HL-60/S4 (cell line): Measurements from ENCODE around the gene SERPINB8.

Source experiments
- in situ Hi-C: fragments of 300-500 bp; cut with MboI; formaldehyde crosslinking; loops from 2 replicates; pipeline ENCODE4 v1.14.3; 2022; ENCODE audit warnings: low sequenced_read_pairs

The SERPINB8 gene

DNA sequence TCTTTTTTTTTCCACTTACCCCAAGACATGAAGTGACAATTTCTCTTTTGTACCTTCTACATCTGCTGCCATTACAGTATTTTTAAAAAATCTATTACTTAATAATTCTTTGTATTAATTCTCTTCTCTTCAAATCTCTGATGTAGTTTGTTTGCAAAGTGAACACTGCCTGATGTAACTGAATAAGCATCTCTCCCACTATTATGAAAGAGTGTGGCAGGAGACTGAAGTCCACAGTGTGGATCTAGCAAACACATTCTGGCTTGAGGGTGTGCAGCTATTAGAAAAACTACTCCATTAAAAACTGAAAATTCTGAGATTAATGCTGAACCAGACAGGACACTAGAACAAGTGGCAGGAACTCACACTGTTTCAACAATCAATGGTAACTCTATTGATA is 5.0 kb upstream of the SERPINB8 start:
- in situ Hi-C loops, result no loop called here

DNA sequence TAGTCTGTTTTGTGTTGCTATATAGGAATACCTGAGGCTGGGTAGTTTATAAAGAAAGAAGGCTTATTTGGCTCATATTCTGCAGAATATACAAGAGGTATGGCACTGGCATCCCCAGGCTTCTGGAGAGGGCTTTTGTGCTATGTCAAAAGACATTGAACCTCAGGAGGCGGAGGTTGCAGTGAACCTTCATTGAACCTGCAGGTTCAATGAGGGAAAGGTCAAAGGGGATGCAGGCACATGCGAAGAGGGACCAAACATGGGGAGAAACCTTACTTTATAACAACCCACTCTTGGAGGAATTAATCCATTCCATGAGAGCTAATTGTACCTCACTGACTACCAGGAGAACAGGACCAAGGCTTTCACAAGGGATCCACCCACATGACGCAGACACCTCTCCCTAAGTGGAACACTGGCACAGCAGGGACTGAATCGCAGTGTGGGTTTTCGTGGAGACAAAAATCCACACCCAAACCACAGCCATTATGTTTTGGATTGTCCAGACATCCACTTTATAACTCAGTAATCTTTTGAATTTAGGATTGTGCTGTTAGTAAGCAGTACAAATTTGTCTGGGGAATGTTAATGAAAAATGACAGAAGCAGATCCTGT is 4.1 kb upstream of the SERPINB8 start:
- in situ Hi-C loops, result no loop called here

DNA sequence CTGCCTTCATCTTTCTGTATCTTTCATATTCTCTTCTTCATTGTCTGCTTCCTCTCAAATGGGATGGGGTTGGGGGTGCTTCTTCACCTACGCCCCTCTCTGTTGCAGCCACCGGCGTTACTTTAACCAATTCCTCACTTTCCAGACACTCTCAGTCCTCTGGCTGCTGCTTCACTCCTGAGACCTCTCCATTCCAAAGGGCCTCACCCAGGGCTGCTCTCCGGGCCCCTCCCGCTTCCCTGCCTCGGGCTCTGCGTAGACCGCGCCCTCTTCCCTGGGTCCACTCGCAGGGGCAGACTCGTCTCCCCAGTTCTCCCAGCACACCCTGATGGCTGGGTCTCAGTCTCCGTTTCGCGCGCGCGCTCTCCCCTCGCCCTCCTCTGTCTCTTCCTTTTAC is 926 bp downstream of the SERPINB8 start:
- in situ Hi-C loops, result no loop called here

DNA sequence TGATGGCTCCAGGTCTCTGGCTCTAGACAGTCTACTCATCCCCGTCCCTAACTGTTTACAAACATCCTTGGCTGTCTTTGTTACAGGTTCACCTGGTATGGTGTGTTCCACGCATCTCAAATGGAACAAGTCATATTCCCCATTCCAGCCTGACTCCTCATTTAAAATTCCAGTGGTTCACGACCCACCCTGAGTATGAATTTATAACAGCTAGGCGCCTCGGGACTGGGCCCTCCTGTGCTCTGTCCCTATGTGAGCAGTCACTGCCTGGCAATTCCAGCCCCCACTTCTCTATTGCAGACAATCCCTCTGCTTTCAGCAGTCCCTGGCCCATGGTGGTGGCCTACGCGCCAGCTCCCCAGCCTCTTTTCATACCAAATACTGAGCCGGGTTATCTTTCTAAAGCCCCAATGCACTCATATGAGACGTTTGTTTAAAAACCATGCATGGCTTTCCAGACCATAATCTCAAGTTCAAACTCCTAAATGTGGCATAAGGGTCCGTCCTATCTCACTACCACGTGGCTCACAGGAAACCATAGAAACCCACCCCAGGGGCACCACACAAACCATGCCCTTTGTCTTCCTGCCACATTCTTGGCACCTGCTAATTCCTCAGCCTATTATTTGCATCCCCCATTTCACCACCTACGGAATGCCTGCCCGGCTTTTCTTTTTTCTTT is 1.6 kb downstream of the SERPINB8 start:
- in situ Hi-C loops, result no loop called here

DNA sequence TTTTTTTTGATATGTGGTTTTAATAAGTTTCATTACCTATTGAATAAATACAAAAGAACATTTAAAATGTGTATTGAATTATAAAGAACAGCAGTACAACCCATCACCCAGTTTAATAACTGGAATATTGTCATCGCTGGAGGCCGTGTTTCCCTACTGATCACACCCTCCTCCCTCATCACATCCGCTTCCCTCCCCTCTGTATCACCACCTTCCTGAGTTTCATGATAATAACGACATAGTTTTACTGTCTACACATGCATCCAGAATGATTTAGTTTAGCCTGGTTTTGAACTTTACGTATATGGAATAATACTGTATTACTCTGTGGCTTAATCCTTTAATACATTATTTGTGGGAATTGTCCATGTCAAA is 2.1 kb downstream of the SERPINB8 start:
- in situ Hi-C loops, result no loop called here

DNA sequence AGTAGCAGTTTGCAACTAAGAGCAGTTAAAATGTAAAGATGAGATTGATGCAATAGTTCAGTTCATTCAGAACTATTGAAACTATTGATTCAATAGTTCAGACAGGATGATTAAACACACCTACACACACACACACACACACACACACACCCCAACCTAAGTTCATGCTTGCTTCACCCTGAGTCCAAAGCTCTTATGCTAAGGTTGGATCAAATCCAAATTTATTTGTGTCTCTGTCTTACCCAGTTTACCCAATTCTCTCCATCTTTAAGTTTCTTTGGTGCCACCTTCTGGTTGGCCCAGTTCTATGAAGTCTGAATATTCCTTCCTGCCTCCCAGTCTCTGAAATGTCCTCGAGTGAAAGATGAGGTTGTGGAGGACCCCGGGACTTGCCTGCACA is 5.1 kb downstream of the SERPINB8 start:
- in situ Hi-C loops, result loop anchor here (25.0 kb wide), 2 partner anchors 88 to 463 kb away; partner anchors contain the start of gene SERPINB2

DNA sequence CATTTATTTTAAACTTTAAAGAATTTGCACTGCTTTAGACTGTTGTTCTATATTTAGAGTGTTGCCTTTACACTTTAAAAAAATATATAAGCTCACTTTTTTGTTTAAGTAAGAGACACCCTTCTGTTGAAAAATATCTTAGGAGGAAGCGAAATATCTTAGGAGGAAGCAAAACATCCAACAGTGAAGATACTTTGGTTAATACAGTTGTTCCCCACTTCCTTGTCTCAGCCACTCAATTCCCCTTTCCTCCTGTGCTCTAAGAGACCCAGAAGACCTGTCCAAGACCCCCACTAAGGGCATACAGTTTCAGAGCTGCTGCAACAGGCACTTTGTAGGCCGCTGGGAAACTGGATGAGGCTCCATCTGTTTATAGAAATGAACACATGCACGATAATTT is 5.7 kb downstream of the SERPINB8 start:
- in situ Hi-C loops, result loop anchor here (25.0 kb wide), 2 partner anchors 88 to 463 kb away; partner anchors contain the start of gene SERPINB2

DNA sequence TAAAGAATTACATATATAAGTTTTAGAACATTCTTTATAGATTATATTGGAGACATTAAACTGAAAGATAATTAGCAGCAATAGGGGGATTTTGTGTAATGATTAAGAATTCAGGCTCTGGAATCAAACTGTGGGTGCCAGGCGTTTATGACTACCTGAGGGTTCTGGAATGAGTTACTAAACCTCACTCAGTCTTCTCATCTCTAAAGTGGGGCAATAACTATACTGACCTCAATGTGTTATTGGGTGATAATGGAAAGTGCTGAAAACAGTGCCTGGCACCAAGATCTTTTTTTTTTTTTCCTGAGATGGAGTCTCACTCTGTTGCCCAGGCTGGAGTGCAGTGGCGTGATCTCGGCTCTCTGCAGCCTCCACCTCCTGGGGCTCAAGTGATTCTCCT is 7.2 kb downstream of the SERPINB8 start:
- in situ Hi-C loops, result loop anchor here (25.0 kb wide), 2 partner anchors 90 to 465 kb away; partner anchors contain the start of gene SERPINB2

DNA sequence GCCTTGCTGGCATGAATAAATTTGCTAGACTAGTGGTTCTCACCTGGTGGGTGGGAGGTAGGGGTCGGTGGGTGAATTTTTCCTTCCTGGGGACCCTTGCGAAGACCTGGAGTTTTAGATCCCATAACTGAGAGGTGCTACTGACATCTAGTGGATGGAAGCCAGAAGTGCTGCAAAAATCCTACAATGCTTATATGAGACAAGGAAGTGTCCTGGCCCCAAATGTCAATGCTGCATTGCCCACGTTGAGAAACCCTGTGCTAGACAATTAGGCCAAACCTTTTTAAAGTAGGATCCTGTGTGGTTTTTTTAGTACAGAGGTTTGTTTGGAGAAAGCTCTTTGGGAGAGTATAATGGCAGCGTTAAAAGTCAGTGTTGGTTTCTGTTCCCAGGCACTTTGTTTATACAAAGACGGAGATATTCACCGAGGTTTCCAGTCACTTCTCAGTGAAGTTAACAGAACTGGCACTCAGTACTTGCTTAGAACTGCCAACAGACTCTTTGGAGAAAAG is 9.6 kb downstream of the SERPINB8 start:
- in situ Hi-C loops, result loop anchor here (25.0 kb wide), 2 partner anchors 92 to 467 kb away; partner anchors contain the start of gene SERPINB2

DNA sequence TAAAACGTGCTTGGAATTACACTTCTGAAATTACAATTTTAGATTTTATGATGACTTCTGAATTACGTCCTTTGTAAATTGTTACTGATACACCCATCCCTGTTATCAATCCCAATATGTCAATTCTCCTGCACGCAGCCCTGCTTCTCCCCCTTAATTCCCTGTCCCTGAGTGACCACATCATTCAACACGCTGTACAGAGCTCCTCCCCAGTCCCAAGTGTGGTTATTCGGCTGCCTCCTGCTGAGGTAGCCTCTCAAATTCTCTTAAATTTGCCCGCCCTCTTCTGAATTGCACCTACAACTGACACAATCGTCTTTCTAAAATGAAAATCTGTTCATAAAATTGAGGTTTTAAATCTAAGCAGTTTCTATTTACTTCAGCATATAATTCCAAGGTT is 10.1 kb downstream of the SERPINB8 start:
- in situ Hi-C loops, result loop anchor here (25.0 kb wide), 2 partner anchors 93 to 468 kb away; partner anchors contain the start of gene SERPINB2

DNA sequence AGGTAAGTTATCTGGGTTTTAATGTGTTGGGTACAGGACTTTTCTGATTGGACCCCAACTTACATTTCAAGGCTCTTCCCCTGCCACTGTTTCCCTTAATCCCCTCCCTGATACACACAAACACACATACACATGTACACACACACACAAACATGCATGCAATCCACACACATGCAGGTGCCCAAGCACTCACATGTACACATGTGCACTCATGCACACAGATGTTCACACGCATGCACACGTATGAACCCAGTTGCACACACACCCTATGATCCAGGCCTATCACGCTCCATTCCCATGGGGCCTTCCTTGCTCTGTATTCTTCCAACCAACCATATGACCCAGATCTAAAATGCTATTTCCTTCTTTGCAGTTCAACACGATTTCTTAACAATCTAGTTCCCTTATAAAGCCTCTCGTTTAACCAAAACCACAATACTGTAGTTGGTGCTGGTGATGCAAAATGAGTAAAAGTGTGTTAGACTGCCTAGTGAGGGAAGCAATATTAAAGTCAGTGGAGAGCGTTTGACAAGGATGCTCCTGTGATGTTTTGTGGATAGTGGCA is 11.1 kb downstream of the SERPINB8 start:
- in situ Hi-C loops, result loop anchor here (25.0 kb wide), 2 partner anchors 94 to 469 kb away; partner anchors contain the start of gene SERPINB2

DNA sequence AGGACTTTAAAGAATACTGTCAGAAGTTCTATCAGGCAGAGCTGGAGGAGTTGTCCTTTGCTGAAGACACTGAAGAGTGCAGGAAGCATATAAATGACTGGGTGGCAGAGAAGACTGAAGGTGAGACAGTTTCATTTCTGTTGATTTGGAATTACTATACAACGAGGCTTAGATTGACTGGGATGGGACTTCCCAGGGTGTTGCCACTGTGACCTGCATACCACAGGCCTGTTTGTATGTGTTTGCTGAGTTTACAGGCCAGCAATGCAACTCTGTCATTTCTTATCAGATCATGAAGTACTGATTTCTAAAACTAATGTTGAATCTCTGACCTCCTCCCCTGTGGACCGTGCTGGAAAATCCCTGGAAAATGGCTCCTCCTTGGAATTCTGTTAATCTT is 11.8 kb downstream of the SERPINB8 start:
- in situ Hi-C loops, result loop anchor here (25.0 kb wide), 2 partner anchors 94 to 469 kb away; partner anchors contain the start of gene SERPINB2

DNA sequence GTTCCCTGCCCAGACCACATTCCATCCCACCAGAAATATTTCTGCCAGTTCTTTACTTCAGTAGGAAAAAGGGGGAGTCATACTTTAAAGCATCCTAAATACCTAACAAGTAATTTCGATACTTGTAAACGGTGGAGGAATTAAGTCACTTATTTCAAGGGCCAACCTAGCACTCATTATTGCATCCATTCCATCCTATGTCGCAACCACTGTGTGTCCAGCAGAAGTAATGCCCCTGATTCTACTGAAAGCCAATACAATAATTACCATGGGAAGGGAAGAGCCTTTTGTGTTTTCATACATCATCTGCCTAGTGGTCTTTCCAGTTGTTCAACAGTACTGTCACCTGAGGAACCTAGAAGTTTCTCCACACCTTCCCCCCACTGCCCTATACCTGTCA is 12.5 kb downstream of the SERPINB8 start:
- in situ Hi-C loops, result loop anchor here (25.0 kb wide), 2 partner anchors 95 to 470 kb away; partner anchors contain the start of gene SERPINB2

DNA sequence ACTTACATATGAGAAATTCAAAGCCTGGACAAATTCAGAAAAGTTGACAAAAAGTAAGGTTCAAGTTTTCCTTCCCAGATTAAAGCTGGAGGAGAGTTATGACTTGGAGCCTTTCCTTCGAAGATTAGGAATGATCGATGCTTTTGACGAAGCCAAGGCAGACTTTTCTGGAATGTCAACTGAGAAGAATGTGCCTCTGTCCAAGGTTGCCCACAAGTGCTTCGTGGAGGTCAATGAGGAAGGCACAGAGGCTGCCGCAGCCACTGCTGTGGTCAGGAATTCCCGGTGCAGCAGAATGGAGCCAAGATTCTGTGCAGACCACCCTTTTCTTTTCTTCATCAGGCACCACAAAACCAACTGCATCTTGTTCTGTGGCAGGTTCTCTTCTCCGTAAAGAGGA is 17.0 kb downstream of the SERPINB8 start:
- in situ Hi-C loops, result loop anchor here (25.0 kb wide), 2 partner anchors 100 to 475 kb away; partner anchors contain the start of gene SERPINB2

DNA sequence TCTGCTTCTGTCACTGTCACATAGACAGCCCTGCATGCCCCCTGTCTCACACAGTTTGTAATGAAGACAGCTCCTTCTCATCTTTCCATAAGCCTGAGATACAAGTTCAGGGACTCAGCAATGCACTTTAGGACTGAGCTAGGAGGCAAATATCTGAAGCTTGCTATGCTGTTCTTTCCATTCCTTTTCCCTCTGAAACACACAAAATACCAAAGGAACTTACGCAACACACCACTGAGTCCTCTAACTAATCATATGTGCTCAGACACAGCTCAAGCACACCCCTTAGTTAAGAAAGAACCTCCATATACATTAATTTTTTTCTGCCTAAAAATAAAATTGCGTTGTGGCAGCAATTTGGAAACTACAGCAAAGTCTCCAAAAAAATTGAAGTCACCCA is 17.9 kb downstream of the SERPINB8 start:
- in situ Hi-C loops, result loop anchor here (25.0 kb wide), 2 partner anchors 100 to 475 kb away; partner anchors contain the start of gene SERPINB2

DNA sequence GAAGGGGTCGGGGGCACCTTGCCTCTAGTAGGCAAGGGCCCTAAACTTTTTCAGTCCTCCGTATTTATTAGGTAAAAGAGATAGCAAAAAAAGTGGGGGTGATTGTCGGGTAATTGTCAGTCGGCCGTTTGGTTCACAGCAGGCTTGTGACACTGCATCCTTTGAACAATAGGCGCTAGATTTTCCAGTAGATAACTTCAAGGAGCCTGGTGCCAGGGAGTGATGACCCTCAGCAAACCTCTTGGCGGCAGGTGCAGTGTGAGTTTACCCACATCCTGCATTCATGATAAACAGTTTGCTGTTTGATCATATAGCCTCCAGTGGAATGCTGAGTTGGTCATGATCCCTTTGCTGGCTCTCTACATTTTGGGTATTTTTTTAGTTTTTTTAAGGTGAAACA is 22.9 kb downstream of the SERPINB8 start:
- in situ Hi-C loops, result loop anchor here (25.0 kb wide), 2 partner anchors 105 to 480 kb away; partner anchors contain the start of gene SERPINB2

DNA sequence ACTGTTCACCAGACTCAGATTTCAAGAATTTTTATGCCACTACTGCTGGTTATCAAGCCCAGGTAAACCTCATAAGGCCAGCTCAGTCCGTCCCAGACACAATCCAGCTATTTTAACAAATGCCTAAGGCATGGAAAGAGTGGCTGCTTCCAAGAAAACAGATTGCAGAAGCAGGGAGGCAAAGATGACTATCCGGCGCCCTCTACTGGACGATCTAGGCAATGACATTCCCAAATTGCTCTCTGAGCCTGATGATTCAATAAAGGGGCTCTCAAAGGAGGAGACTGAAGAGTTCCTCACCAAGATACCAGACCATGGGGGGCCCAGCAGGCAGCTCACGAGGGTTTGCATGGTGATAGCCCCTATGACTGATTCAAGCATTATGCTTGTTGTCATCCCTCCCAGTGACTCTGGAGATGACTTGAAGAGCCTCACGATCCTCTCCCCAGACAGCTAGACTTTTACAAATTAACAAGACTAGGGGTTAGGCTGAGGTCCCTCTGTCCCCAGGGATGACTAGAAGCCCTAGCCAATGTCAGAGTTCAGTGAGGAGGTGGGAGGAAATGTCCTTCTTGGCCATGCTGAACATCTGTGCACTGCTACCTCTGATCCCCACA is 25.0 kb downstream of the SERPINB8 start:
- in situ Hi-C loops, result loop anchor here (25.0 kb wide), 2 partner anchors 108 to 483 kb away; partner anchors contain the start of gene SERPINB2

DNA sequence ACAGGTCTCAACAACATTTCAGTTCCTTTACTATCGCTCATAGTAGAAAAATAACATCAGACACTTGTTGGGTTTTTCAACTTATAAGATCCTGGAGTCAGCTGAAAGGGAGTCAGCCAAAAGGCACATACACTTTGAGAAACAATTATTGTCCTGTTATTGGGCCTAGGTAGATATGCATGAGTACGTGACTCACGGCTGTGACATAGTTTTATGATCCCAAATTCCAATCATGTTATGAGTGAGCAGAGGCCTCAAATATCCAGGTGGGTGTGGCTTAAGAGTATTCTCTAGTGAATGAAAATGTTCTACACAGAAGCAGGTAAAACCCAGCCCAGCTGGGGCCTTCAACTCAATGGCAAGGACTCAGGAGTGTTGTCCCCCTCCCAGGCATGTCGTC is 27.2 kb downstream of the SERPINB8 start:
- in situ Hi-C loops, result loop anchor here (25.0 kb wide), 2 partner anchors 110 to 485 kb away; partner anchors contain the start of gene SERPINB2

DNA sequence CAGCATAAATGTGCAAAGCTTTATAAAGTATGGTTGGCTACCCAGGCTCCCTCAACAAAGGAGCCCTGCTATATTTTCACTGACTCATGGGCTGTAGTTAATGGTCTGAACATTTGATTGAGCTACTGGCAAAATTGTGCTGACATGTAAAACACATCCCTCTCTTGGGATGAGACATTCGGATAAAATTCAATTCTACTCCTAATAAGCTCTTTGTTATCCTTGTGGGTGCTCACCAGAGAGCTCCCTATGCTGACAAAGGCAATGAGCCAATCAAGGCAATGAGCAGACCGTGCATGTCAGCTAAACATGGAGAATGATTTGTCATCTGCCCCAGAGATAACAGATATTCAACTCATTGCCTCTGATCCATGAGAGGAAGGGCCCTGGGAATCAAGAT is 27.7 kb downstream of the SERPINB8 start:
- in situ Hi-C loops, result loop anchor here (25.0 kb wide), 2 partner anchors 110 to 485 kb away; partner anchors contain the start of gene SERPINB2

DNA sequence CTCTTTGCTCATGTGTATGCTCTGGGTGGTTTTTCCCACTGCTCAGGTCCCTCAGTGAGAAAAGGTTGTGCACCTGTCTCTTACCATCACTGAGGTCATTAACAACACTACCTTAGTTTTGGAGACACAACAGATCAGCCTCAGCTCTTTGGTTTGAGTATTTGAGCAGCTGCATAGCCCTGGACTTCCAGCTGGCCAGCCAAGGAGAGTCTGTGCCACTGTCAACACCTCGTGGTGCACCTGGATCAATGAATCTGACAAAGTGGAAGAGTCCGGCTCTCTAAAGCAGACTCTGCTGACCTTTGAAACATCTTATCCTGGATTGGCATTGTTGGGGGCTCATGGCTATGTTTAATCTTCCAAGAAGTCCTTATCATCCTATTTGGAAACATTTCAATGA is 30.0 kb downstream of the SERPINB8 start:
- in situ Hi-C loops, result loop anchor here (25.0 kb wide), 2 partner anchors 113 to 488 kb away; partner anchors contain the start of gene SERPINB2

DNA sequence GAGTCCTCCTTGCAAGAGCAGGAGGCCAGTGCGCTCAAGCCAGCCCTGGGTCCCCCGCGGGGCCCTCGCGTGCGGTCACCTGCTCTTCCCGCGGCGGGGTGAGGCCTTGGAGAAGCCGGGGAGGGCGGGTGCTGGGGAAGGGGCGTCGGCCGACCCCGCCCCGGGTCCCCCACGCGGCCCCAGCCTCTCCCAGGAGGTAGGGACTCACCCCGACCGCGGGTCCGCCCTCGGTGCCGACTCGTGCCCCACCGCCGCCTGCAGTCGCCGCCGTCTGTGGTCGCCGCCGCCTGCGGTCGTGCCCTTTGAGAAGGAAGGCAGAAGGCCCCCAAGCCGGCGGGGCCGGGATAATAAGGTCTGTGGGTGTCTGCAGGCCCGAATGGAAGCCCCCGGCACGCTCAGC is 32.7 kb downstream of the SERPINB8 start:
- in situ Hi-C loops, result no loop called here
